NAMALWA (cell line): ENCODE measurements around the gene PDSS2.
A peak's percentile ranks its signal among the peaks of the same experiment; 100 is the strongest.
"Not testable (repeated sequence)": the region's sequence is repeated elsewhere in the genome, so short reads cannot be mapped to it uniquely, and the experiment has no call there.

ENCODE experiments used
- DNase-seq: peaks from one replicate; pipeline ENCODE4 v3.0.0-alpha.2; 2015; ENCODE audit warnings: low spot score

PDSS2 gene

DNA sequence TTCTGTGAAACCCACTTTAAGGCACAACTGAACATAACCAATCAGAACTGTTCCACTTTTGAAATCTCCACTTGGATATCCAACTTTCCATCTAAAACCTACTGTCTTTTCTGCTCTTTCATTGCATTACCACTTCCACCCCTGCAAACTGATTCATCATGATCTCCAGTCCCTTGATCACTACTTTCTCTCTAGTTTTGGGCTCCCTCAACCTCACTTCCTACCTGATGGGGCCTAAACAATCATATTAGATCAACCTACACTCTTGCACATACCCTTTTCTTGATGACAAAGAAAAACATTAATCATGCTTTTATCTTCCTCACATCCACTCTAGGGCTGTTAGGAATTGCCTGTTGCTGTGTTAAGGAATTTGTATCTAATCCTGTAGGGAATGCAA is 137.6 kb downstream of the PDSS2 start:
- DNase-seq: no peak

GRCh38 chr6:107319906-107320530 is 139.3 kb downstream of the PDSS2 start:
- DNase-seq: no peak

DNA sequence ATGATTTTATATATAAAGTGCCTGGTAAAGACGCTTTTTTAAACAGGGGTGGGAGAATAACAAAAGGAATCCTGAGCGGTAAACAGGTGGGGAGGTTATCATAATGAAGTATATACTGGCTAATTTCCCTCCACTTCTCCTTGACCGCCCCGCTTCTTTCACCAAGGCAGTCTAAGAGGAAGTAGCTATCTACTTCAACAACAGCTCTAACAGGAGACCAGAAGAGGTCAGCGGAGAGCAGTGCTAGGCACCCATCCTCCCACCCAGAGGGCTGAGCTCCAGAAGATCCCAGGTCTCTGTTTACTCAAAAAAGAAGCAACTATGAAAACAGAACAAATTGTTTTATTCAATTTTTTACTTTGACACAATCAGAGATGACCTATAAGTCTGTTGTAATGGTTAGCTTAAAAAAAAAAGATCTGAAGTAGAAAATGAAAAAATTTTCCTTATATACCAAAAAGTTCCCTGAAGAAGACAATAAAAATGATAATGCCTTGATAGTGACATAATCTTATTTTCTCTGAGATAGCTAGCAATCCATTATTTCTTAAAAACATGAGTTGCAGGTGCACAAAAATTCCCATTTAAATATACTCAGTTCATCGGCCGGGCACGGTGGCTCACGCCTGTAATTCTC is 141.1 kb downstream of the PDSS2 start:
- DNase-seq: peak; percentile 72

DNA sequence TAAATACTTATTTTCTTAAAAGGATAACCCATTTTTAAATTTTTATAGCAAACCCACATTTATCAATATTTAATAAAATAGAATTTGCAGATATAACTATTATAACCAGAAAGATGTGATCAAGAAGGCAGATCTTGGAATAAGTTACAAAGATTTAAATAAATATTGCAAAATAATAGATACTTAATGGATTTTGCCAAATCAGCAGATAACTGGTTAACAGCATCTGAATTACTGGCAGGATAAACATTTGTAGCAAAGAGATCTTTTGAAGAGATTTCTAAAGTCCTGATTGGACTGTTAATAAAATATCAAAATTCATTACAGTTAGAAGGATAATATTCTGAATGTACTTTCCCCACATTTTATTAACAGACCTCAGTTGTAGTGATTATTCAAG is 144.2 kb downstream of the PDSS2 start:
- no peak for DNase-seq

DNA sequence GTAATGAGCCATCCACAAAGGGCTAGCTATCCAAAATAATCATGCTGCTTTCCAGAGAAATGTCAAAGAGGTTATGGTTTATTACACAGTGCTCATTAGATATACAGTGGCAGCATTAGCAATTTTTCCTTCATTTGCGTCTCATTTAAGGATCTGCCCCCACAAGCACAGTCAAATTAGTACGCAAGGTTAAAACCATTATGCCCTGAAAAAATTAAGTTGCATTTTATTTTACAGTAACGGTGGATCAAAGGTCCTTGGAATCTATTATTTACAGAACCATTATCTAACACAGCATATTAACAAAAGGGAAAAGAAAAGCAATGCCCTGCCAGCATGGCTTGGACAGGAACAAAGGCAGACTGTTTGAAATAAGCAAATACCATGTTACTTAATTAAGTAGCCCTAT is 144.8 kb downstream of the PDSS2 start:
- DNase-seq: no peak

- no peak for DNase-seq
Measured at GRCh38 chr6:107313776-107314175, 145.6 kb downstream of the PDSS2 start.

DNA sequence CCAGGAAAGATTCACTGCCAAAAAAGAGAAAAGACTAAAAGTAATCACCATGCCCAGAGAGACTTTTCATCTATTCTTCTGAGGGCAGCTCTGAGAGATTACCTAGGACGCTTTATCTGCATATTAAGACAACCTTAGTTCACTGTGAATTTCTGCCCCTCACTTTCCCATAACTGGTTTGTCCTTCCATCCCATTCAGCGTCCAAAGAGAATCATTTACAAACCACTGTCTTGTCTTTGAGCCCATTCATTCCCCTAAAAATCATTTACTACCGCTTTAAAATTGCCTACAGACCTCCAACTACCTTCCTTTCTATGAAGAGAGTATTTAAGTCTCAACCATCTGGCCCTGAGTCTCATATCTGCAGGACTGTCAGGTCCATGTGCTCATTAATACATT is 149.0 kb downstream of the PDSS2 start:
- DNase-seq: no peak

DNA sequence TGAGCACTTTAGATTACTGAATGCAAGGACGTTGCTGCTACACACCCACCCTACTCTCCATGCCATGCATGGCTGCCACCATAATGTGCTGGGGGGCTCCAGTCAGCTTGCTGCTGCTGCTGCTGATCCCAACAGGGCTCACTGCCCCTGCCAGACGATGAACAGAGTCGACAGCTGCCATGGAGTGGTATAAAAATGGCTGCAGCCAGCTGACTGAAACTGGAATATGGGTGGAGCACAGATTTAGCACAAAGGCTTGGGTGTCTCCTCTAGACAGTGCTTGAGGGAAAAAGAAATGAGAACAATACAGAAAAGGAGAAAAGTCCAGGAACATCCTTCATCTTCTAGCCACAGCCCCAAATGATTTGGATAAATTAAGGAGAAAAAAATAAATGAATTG is 150.7 kb downstream of the PDSS2 start:
- no peak for DNase-seq

GRCh38 chr6:107305994-107306393 is 153.4 kb downstream of the PDSS2 start:
- not testable (repeated sequence) for DNase-seq

DNA sequence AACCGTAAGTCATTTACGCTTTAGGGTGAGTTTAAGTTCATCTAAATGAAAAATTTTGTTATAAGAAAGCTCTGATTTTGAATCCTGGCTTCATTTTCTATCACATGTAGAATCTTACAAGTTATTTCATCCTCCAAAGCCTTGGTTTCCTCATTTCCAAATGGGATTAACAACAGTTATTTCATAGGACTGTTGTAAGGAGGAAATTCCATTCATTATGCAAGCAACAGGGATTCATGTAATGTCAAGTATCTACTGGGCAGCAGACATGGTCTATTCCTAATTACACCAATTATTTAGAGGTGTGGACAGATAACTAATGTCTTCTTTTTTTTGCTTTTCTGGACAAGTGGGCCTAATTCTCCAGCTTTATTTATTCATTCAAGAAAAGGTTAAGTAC is 154.0 kb downstream of the PDSS2 start:
- DNase-seq: no peak

DNA sequence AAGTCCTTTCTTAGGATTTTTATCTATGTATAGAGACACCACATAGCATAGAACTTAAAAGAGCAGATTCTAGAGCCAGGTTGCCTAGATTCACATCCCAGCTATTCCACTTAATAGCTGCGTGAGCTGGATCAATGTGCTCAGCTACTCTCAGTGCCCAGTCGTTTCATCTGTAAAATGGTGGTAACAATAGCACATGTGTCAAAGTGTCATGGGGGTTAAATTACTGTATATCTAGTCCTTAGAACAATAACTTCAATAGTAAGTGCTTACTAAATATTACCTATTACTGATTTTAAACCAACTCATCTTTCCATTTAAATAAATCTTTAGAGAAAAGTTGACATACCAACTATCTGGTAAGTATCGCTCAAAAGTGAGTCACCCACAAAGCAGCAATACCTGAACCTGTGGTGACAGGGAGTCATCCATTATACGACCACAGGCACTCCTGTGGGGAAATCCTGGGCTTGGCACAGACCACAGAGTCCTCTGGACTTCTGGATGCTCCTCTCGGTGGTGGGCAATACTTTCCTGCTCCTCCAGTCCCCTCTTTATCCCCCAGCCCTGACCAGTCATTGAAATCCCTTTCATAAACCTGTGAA is 154.8 kb downstream of the PDSS2 start:
- no peak for DNase-seq

- DNase-seq: no peak
Measured at GRCh38 chr6:107293350-107293749, 166.0 kb downstream of the PDSS2 start.

DNA sequence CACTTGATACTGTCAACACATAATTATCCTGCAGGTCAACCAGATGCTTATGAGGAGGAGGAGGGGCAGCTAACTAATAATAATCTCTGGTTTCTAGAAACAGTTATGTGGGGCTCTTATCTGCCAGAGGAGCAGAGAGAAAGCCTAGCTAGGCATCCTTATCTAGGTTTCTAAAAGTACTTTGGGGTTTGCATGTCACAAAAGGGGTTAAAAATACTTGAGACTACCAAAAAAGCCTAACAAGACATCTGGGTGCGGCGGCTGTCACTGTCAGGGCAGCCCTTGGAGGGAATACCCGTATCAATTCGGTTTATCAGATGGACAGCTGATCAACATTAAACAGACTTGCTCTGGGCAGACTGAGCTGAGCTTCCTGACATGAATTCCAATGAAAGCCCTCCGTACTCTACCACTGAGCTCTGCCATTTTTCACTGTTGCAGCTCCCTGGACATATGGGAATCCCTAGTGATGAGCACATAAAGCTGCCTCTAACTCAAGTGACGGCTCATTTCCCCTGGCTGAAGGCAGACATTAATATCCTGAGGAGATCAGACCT is 166.6 kb downstream of the PDSS2 start:
- no peak for DNase-seq

GRCh38 chr6:107290491-107290890 is 168.9 kb downstream of the PDSS2 start:
- DNase-seq: no peak

- DNase-seq: not testable (repeated sequence)
Measured at GRCh38 chr6:107289258-107289657, 170.1 kb downstream of the PDSS2 start.

- DNase-seq: not testable (repeated sequence)
Measured at GRCh38 chr6:107285683-107286082, 173.7 kb downstream of the PDSS2 start.

- no peak for DNase-seq
Measured at GRCh38 chr6:107284805-107285204, 174.6 kb downstream of the PDSS2 start.

DNA sequence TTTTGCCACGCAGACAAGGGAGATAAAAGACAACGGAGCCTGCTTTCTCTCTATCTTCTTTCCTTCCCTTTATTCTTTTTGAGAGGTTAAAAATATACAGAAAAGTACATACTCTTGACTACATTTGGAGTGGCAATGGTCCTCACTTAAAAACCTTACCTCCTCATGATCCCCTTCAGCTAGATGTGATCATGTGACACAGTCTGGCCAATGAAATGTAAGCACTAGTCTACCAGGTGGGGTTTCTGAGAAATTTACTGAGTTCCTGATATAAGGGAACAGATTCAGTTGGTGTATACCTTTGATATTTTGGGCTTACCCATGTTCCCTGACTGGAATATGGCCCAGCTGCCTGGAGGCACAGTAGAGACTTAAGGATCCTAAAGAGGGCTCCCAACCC is 178.6 kb downstream of the PDSS2 start:
- DNase-seq: no peak

DNA sequence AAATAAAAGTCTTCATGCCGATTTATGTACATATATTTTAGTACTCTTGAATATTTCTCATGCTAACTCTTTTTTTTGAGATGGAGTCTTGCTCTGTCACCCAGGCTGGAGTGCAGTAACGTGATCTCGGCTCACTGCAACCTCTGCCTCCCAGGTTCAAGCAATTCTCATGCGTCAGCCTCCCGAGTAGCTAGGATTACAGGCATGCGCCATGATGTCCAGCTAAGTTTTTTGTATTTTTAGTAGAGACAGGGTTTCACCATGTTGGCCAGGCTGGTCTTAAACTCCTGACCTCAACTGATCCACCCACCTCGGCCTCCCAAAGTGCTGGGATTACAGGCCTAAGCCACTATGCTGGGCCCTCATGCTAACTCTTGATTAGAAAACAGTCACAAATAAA is 179.4 kb downstream of the PDSS2 start:
- not testable (repeated sequence) for DNase-seq

- DNase-seq: no peak
Measured at GRCh38 chr6:107275330-107275865, 184.0 kb downstream of the PDSS2 start.

DNA sequence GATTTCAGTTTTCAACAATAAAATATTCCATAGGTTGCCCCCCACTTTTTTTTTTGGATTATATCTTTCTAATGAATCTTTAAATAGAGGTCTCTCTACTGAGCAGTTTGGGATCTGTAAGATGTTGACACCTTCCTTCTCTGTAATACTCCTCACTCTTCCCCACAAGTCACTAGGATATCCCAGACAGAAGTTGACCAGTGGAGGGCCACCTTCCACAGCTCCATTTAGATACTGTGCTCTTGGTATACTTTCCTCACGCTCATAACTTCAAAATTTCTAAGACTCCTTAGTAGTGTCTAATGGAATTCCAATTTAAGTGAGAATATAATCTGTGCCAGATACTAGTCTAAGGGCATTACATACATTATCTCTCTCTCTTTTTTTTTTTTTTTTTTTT is 185.1 kb downstream of the PDSS2 start:
- DNase-seq: no peak

- DNase-seq: no peak
Measured at GRCh38 chr6:107272246-107272645, 187.1 kb downstream of the PDSS2 start.

DNA sequence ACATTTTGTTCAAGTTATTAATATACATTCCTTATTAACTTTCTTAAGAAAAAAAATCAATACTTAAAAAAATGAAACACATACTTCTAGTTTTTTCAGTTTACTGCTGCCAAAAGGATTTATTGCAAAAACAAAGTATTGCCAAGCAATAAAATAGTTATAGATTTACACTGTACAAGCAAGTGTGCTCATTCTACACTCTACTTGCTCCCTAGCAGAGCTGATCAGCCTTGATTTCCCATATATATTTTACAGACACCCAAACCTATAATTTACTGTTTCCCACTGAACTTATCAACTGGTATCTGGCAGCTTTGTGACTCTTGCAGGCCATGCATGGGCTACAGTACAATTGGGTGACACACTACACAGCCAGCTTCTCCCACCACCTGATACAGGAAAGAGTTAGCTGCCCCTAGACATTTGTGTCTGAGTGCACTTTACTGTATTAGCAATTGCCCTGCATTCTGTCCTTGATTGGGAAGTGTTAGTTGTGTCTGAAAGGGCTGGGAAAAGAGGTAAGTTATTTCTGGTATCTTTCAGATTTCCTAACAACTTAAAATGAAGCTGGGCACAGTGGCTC is 188.1 kb downstream of the PDSS2 start:
- DNase-seq: no peak
